Measurements from ENCODE around the gene CHD6. TPM values are rescaled to one million over a fixed set of nuclear protein-coding genes. Genes with fewer than 3 reads are reported as not detected.

Gene CHD6
- polyA plus RNA-seq, 1 donor (not counting 4 experiments of a cell fraction or from before 2014, with no cell fraction given): 6.8 TPM

DNA sequence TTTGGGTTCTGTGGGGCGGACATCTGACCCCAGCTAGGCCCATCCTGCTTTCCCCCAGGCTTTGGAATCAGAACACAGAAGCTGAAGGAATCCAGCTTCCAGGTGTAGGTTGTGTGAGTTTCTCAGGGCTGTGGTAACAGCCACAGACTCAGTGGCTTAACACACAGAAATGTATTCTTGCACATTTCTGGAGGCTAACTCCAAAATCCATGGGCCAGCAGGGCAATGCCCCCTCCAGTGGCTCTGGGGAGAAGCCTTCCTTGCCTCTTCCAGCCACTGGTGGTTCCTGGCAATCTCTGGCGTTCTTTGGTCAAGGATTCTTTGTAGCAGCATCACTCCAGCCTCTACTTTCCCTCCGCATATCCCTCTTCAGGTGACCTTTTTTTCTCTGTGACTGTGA is 250.2 kb downstream of the CHD6 start:
- H3K4me2 ChIP-seq (ENCODE audit: control insufficient read depth, extremely low read depth, insufficient read depth, low read depth, low read length): no peak overlapping the region

DNA sequence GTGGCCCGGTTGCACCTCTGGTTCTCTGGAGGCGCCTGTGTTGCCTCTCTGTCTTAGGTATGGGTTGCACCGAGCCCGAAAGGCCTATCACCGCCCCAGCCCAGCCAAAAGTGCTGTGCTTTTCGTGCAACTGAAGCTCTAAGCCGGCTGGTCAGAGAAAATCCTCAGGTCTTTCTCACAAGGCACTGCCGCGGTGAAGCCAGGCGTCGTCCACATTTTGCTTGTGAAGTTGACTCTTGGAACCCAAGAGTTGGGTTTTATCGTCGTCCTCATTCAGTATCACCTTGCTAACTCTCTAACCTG is 250.8 kb downstream of the CHD6 start:
- TF ChIP-seq EZH2 (IDR thresholded peaks at IDR 0.05; ENCODE audit: low read length): peak; percentile 15
- TF ChIP-seq, protein P1, sequence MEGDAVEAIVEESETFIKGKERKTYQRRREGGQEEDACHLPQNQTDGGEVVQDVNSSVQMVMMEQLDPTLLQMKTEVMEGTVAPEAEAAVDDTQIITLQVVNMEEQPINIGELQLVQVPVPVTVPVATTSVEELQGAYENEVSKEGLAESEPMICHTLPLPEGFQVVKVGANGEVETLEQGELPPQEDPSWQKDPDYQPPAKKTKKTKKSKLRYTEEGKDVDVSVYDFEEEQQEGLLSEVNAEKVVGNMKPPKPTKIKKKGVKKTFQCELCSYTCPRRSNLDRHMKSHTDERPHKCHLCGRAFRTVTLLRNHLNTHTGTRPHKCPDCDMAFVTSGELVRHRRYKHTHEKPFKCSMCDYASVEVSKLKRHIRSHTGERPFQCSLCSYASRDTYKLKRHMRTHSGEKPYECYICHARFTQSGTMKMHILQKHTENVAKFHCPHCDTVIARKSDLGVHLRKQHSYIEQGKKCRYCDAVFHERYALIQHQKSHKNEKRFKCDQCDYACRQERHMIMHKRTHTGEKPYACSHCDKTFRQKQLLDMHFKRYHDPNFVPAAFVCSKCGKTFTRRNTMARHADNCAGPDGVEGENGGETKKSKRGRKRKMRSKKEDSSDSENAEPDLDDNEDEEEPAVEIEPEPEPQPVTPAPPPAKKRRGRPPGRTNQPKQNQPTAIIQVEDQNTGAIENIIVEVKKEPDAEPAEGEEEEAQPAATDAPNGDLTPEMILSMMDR (optimal IDR thresholded peaks at IDR 0.05 in 1 of 3, IDR thresholded peaks at IDR 0.05 in 1 of 3, conservative IDR thresholded peaks at IDR 0.05 in 1 of 3; ENCODE audit: extremely low read depth in 1 of 3, insufficient read depth in 2 of 3, low read length in 3 of 3): no peak
- Histone ChIP-seq H3K9me3 (ENCODE audit: control insufficient read depth, low read depth, low read length) (no peaks in the 10 kb centered on the region), H3K9ac (ENCODE audit: control insufficient read depth, extremely low read depth, insufficient read depth, low read length) (no peak overlapping the region), H3K4me1 (ENCODE audit: control insufficient read depth, extremely low read depth, insufficient read depth, low read length) (no peaks in the 10 kb centered on the region), H3K27me3 (ENCODE audit: control insufficient read depth, extremely low read depth, insufficient read depth, low read length) (peaks cover 43% of the 10 kb centered on the region), H4K20me1 (ENCODE audit: control insufficient read depth, extremely low read depth, insufficient read depth, low read length) (no peaks in the 10 kb centered on the region), H3K27ac (ENCODE audit: control insufficient read depth, insufficient read depth, low read length) (no peak overlapping the region), H3K4me2 (ENCODE audit: control insufficient read depth, extremely low read depth, insufficient read depth, low read depth, low read length) (no peak overlapping the region), H3K79me2 (ENCODE audit: control insufficient read depth, insufficient read depth, low read length) (no peaks in the 10 kb centered on the region), H3K9me1 (ENCODE audit: control insufficient read depth, extremely low read depth, insufficient read depth, low read length) (no peaks in the 10 kb centered on the region), H3K4me3 (ENCODE audit: control insufficient read depth in 2 of 3, extremely low read depth in 1 of 3, insufficient read depth in 2 of 3, low read depth in 1 of 3, low read length in 3 of 3) (no peak overlapping the region), H2AFZ (ENCODE audit: control insufficient read depth, low read length) (no peak overlapping the region), H3K36me3 (ENCODE audit: control insufficient read depth in 2 of 2, extremely low read depth in 1 of 2, insufficient read depth in 2 of 2, low read length in 2 of 2) (no peaks in the 10 kb centered on the region)
- FAIRE-seq (no peak), DNase-seq (ENCODE audit: low read depth, low spot score) (no peak)
- dilution Hi-C loops (cut with MboI; ENCODE audit: extremely low pct_ligation_motif_present, low sequenced_read_pairs): no loop called here

More for the DNA sequence above, 250.2 kb downstream of the CHD6 start:
- TF ChIP-seq, protein P1 (optimal IDR thresholded peaks at IDR 0.05 in 1 of 3, IDR thresholded peaks at IDR 0.05 in 1 of 3, conservative IDR thresholded peaks at IDR 0.05 in 1 of 3; ENCODE audit: extremely low read depth in 1 of 3, insufficient read depth in 2 of 3, low read length in 3 of 3): no peak
- TF ChIP-seq EZH2 (IDR thresholded peaks at IDR 0.05; ENCODE audit: low read length): no peak
- Histone ChIP-seq H4K20me1 (ENCODE audit: control insufficient read depth, extremely low read depth, insufficient read depth, low read length) (no peaks in the 10 kb centered on the region), H3K27me3 (ENCODE audit: control insufficient read depth, extremely low read depth, insufficient read depth, low read length) (peaks cover 45% of the 10 kb centered on the region), H3K9me3 (ENCODE audit: control insufficient read depth, low read depth, low read length) (no peaks in the 10 kb centered on the region), H3K4me1 (ENCODE audit: control insufficient read depth, extremely low read depth, insufficient read depth, low read length) (no peaks in the 10 kb centered on the region), H3K79me2 (ENCODE audit: control insufficient read depth, insufficient read depth, low read length) (no peaks in the 10 kb centered on the region), H3K27ac (ENCODE audit: control insufficient read depth, insufficient read depth, low read length) (no peak overlapping the region), H3K9me1 (ENCODE audit: control insufficient read depth, extremely low read depth, insufficient read depth, low read length) (no peaks in the 10 kb centered on the region), H2AFZ (ENCODE audit: control insufficient read depth, low read length) (no peak overlapping the region), H3K36me3 (ENCODE audit: control insufficient read depth in 2 of 2, extremely low read depth in 1 of 2, insufficient read depth in 2 of 2, low read length in 2 of 2) (no peaks in the 10 kb centered on the region), H3K9ac (ENCODE audit: control insufficient read depth, extremely low read depth, insufficient read depth, low read length) (no peak overlapping the region), H3K4me3 (ENCODE audit: control insufficient read depth in 2 of 3, extremely low read depth in 1 of 3, insufficient read depth in 2 of 3, low read depth in 1 of 3, low read length in 3 of 3) (no peak overlapping the region)
- dilution Hi-C loops (cut with MboI; ENCODE audit: extremely low pct_ligation_motif_present, low sequenced_read_pairs): no loop called here
- FAIRE-seq (no peak), DNase-seq (ENCODE audit: low read depth, low spot score) (no peak)

All from keratinocyte (primary cell).